ENCODE data around the gene TCFL5.

DNA sequence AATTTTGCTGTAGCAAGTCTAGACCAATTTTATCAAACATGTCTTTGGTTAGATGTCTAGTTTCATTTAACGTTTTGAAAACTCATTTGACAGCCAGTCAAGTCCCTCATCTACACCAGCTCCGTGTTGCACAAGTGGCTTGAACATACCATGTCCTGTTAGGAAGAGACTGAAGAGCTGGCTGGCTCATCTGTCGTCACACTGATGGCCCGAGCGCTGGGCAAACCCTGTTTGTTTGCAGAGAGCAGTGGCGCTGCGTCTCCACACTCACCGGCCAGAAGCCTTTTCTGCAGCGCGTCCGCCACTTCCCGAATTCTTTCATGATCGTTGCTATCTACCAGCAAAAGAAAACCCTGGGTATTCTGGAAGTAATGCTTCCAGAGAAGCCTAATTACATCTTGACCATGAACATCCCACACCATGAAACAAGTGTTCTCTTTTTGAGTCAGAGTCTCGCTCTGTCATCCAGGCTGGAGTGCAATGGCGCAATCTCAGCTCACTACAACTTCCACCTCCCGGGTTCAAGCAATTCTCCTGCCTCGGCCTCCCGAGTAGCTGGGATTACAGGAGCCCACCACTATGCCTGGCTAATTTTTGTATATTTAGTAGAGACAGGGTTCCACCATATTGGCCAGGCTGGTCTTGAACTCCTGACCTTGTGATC, 10.7 kb upstream of the TCFL5 start:
- no peak for TF ChIP-seq CTCF (conservative IDR thresholded peaks at IDR 0.05; ENCODE audit: low read length)
- TF ChIP-seq EZH2phosphoT487 (IDR thresholded peaks at IDR 0.05; ENCODE audit: borderline replicate concordance): no peak
